ENCODE results near the gene DDX47.
A peak's percentile ranks its signal among the peaks of the same experiment; 100 is the strongest.

DDX47 gene

GRCh38 chr12:12813120-12814101 lies at the start of gene DDX47:
Gene DDX47 (plus strand): TSS chr12:12813346. CDS start chr12:12813368, 22 bp downstream.
- peak; percentile 75 for DNase-seq (ENCODE audit: low read depth)

- DNase-seq (ENCODE audit: low read depth) = no peak
These were observed 48.3 kb upstream of the DDX47 start for GRCh38 chr12:12764824-12765223.

- DNase-seq (ENCODE audit: low read depth) = no peak
These were observed 42.9 kb upstream of the DDX47 start for GRCh38 chr12:12770262-12770661.

GRCh38 chr12:12774791-12775190 lies 38.4 kb upstream of the DDX47 start:
- DNase-seq (ENCODE audit: low read depth) = no peak

- no peak for DNase-seq (ENCODE audit: low read depth)
These were observed 36.9 kb upstream of the DDX47 start for GRCh38 chr12:12776261-12776660.

GRCh38 chr12:12777092-12777491 lies 36.1 kb upstream of the DDX47 start:
- no peak for DNase-seq (ENCODE audit: low read depth)

GRCh38 chr12:12779007-12779406 lies 34.1 kb upstream of the DDX47 start:
- no peak for DNase-seq (ENCODE audit: low read depth)

- DNase-seq (ENCODE audit: low read depth) = peak; percentile 73
These were observed 33.6 kb upstream of the DDX47 start for GRCh38 chr12:12779529-12779928.

- DNase-seq (ENCODE audit: low read depth) = no peak
These were observed 29.0 kb upstream of the DDX47 start for GRCh38 chr12:12784116-12784515.

- no peak for DNase-seq (ENCODE audit: low read depth)
These were observed 28.0 kb upstream of the DDX47 start, which contains the start of gene APOLD1 for GRCh38 chr12:12784911-12785814. Gene APOLD1 (plus strand): TSS chr12:12785659. CDS start chr12:12785692, 33 bp downstream.

- no peak for DNase-seq (ENCODE audit: low read depth)
These were observed 26.8 kb upstream of the DDX47 start for GRCh38 chr12:12786351-12786705.

GRCh38 chr12:12786706-12787601 lies 26.2 kb upstream of the DDX47 start:
- DNase-seq (ENCODE audit: low read depth) = no peak

- no peak for DNase-seq (ENCODE audit: low read depth)
These were observed 25.0 kb upstream of the DDX47 start for GRCh38 chr12:12788131-12788530.

- DNase-seq (ENCODE audit: low read depth) = no peak
These were observed 24.3 kb upstream of the DDX47 start for GRCh38 chr12:12788675-12789368.

- no peak for DNase-seq (ENCODE audit: low read depth)
These were observed 22.2 kb upstream of the DDX47 start for GRCh38 chr12:12790956-12791355.

GRCh38 chr12:12791756-12792369 lies 21.3 kb upstream of the DDX47 start:
- no peak for DNase-seq (ENCODE audit: low read depth)

- no peak for DNase-seq (ENCODE audit: low read depth)
These were observed 20.7 kb upstream of the DDX47 start for GRCh38 chr12:12792421-12792820.

- DNase-seq (ENCODE audit: low read depth) = no peak
These were observed 18.5 kb upstream of the DDX47 start for GRCh38 chr12:12794686-12795085.

- DNase-seq (ENCODE audit: low read depth) = no peak
These were observed 17.0 kb upstream of the DDX47 start for GRCh38 chr12:12796171-12796570.

Measured in GM04504 (cell line).